ENCODE measurements around the gene ANKRD13A. TPM values are rescaled to one million over a fixed set of nuclear protein-coding genes. Genes with fewer than 3 reads are reported as not detected.

The ANKRD13A gene
- total and polyA plus RNA-seq, 2 experiments from 2014 or later, result 5.7 to 25.6 TPM

GRCh38 chr12:110050927-110051326 lies 51.7 kb downstream of the ANKRD13A start:
- H3K9me3 Mint-ChIP-seq, result no peaks in the 10 kb centered on the region
- no peaks in the 10 kb centered on the region for H3K36me3 ChIP-seq (ENCODE audit: insufficient read depth)
- peaks cover 7% of the 10 kb centered on the region for H3K4me1 Mint-ChIP-seq
- H3K27me3 Mint-ChIP-seq (ENCODE audit: insufficient read depth, low read depth, poor library complexity), result peaks cover 7% of the 10 kb centered on the region
- H3K36me3 Mint-ChIP-seq (ENCODE audit: low read depth), result no peaks in the 10 kb centered on the region
- no peak overlapping the region for H3K27ac ChIP-seq (ENCODE audit: low read depth)
- no peak for ATAC-seq
- H2AFZ ChIP-seq, result no peak overlapping the region
- no peak overlapping the region for H3K4me3 Mint-ChIP-seq
- TF ChIP-seq POLR2AphosphoS5 (IDR thresholded peaks at IDR 0.05; ENCODE audit: low read depth) (no peak), REST (IDR thresholded peaks at IDR 0.05; ENCODE audit: unreplicated experiment) (no peak), CTCF (conservative IDR thresholded peaks at IDR 0.05; ENCODE audit: low read depth in 2 of 2) (no peak), EZH2 (IDR thresholded peaks at IDR 0.05; ENCODE audit: low read depth, unreplicated experiment) (no peak), ZNF114 (CRISPR knock-in tag; IDR thresholded peaks at IDR 0.05) (no peak), CREB1 (CRISPR knock-in tag; IDR thresholded peaks at IDR 0.05; ENCODE audit: low read depth) (no peak), NANOG (IDR thresholded peaks at IDR 0.05; ENCODE audit: borderline replicate concordance) (no peak), JUNB (IDR thresholded peaks at IDR 0.05; ENCODE audit: unreplicated experiment) (no peak), ZNF462 (CRISPR knock-in tag; IDR thresholded peaks at IDR 0.05) (no peak), ETS1 (IDR thresholded peaks at IDR 0.05) (no peak), ZNF331 (CRISPR knock-in tag; IDR thresholded peaks at IDR 0.05; ENCODE audit: low read depth) (no peak), STAT1 (IDR thresholded peaks at IDR 0.05; ENCODE audit: unreplicated experiment) (no peak), EZH2phosphoT487 (IDR thresholded peaks at IDR 0.05; ENCODE audit: unreplicated experiment) (no peak)
- no peak for DNase-seq (ENCODE audit: low spot score)
- no peak overlapping the region for H3K27ac Mint-ChIP-seq
- no peak overlapping the region for H3K4me2 ChIP-seq
- peaks cover 4% of the 10 kb centered on the region; the same call in 1 of the 2 replicates for H4K20me1 ChIP-seq (replicated peaks; ENCODE audit: insufficient read depth)
- H3K27me3 ChIP-seq (ENCODE audit: insufficient read depth), result no peaks in the 10 kb centered on the region
- 0 out of 2 replicates have a peak, but pooled peaks cover 6% of the 10 kb centered on the region for H3F3A ChIP-seq (replicated peaks; ENCODE audit: low read depth)
- H3K79me2 ChIP-seq (replicated peaks; ENCODE audit: insufficient read depth), result peaks cover 19% of the 10 kb centered on the region
- peaks cover 5% of the 10 kb centered on the region; the same call in 1 of the 2 replicates for H3K4me1 ChIP-seq (ENCODE audit: insufficient read depth)
- no peaks in the 10 kb centered on the region for H3K9me2 ChIP-seq (ENCODE audit: insufficient read depth)
- no peak overlapping the region for H3K4me3 ChIP-seq

Data from GM23338 (cell line).